Limb (tissue), 2 donors: ENCODE data around the gene UNC5A.

Source experiments
- DNase-seq, 2 donors: peaks; one replicate each; pipeline ENCODE4 v3.0.0-alpha.2; 2016; ENCODE audit errors: extremely low spot score in 2 of 2

Gene UNC5A

DNA sequence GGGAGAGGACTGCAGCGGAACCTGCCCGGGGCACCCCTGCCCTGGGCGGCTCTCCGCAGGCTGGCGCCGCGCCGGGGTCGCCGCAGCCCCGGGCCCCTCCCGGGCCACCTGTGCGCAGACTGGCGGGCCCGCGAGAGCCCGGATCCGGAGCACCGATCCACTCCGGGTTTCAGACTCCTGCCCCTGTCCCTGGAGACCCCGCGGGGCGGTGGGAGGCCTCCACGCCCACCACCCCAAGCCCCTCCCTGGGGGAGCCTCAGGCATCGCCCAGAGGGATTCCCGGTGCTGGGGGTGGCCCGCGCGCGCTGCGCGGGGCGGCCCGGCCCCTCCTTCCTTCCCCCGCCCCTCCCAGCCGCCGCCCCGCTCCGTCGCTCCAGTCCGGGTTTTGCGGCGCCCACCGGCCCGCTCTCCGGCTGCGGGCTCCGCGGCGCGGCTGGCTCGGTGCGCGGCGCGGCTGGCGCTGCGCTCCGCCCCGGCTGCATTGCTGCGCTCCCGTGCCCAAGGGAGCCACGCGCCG is at the start of gene UNC5A:
Gene UNC5A, plus strand, starts transcription at position 479 of the 517 bp plus-strand sequence. CDS start 192 bp downstream, outside the sequence.
- DNase-seq, result peak in 1 of 2 donors; percentile 89

GRCh38 chr5:176761755-176762154 is 48.6 kb upstream of the UNC5A start:
- DNase-seq, result no peak

- no peak for DNase-seq
These were observed 47.9 kb upstream of the UNC5A start for GRCh38 chr5:176762489-176762888.

DNA sequence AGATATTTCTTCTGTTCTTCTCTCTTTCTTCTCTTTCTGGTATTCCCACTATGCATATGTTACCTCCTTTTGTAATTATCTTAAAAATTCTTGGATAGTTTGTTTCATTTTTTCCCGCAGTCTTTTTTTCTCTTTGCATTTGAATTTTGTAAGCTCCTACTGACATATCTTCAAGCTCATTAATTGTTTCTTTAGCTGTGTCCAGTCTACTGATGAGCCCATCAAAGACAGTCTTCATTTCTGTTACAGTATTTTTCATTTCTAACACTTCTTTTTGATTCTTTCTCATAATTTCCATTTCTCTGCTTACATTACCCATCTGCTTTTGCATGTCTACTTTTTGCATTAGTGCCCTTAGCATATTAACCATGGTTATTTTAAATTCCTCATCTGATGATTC is 44.7 kb upstream of the UNC5A start:
- DNase-seq, result no peak

DNA sequence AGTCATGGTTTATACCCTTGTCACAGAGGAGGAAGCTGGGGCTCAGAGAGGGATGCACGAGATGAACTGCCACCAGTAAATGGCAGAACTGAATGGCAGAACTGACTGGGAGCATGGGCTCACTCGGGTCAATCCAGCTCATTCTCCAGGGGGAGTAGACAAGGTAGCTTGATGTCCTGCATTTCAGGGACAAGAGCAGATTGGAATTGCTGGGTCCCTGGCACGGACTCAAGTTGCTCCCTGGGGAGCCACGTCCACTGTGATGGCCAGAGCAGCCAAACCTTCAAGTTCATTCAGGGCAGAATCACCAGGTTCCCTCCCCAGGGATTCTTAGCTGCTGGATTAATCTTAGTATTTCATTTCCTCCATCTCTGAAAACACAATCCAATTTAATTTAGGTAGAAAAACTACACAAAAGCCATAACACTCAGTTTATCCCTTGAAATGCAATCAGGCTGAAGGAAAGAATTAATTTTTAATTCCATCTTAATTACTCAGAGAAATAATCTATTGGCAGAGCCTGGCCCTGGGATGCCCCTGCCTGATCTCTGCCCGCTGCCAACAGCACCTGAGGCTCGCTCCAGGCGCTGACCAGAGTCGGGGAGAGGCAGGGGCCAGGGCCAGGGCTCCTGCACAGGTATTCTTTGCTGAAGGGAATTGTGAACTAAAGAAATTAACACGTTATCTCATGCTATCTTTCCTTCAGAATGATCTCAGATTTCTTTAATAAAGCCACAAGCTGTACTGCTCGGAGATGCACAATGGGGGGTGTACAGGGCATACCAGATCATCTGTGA is 42.0 kb upstream of the UNC5A start:
- DNase-seq, result peak in 1 of 2 donors; percentile 11

DNA sequence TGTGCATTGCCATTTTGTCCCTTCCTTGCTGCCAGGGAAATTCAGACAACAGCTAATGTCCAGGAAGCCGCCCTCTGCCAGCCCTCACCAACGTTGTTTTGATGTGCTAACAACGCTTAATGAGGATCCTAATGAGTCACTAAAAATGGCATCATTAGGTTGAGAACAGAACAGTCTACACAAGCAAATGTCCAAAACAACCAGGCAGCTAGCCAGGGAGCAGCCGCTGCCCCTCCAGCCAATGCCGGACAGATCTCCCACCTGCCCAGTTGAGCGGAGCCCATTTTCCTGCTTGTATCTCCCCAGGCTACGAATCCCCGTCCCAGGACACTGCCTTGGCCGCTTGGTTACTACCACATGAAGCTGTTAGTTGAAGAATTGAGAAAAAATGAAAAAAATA is 40.4 kb upstream of the UNC5A start:
- DNase-seq, result peak in 1 of 2 donors; percentile 3

DNA sequence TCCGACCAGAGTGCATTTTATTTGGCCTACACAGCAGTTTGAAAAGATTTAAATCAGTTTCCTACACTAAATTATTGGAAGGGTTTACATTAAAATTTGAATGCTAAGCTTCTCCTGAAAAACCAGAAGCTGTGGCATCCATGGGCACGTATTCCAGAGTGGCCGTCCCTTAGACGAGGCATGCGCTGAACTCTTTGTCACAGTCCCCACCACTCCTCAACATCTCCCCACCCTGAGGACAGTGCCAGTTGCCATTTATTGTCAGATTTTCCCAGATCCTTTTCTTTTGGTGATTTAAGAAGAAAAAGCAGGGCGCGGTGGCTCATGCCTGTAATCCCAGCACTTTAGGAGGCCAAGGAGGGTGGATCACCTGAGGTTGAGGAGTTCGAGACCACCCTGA is 39.9 kb upstream of the UNC5A start:
- no peak for DNase-seq

- no peak for DNase-seq
These were observed 39.1 kb upstream of the UNC5A start for GRCh38 chr5:176771102-176771845.

DNA sequence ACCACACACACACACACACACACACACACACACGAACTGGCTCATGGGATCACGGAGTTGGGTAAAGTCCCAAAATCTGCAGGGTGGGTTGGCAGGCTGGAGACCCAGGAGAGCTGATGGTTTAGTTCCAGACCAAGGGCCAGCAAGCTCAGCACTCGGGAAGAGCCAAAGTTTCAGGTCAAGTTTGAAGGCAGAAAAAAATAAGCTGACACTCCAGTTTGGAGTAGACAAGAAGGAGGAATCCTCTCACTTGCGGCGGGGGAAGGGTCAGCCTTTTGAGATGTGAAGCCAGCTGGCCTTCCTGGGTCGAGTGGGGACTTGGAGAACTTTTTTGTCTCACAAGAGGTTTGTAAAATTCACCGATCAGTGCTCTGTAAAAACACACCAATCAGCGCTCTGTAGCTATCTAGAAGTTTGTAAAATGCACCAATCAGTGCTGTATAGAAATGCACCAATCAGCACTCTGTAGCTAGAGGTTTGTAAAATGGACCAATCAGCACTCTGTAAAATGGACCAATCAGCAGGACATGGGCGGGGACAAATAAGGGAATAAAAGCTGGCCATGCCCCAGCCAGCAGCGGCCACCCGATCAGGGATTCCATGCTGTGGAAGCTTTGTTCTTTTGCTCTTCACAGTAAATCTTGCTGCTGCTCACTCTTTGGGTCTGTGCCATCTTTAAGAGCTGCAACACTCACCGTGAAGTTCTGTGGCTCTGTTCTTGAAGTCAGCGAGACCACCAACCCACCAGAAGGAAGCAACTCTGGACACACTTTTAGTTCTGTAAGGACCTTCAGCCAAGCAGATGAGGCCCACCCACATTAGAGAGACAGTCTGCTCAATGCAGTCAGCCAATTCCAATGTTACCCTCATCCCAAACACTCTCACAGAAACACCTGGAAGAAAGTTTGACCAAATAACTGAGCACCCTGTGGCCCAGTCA is 37.8 kb upstream of the UNC5A start:
- peak in 1 of 2 donors; percentile 9 for DNase-seq

- DNase-seq, result peak in 1 of 2 donors; percentile 4
These were observed 36.8 kb upstream of the UNC5A start for GRCh38 chr5:176773408-176774035.

- peak in 1 of 2 donors; percentile 16 for DNase-seq
These were observed 35.9 kb upstream of the UNC5A start for GRCh38 chr5:176774216-176775171.

GRCh38 chr5:176775409-176775808 is 35.0 kb upstream of the UNC5A start:
- DNase-seq, result no peak

DNA sequence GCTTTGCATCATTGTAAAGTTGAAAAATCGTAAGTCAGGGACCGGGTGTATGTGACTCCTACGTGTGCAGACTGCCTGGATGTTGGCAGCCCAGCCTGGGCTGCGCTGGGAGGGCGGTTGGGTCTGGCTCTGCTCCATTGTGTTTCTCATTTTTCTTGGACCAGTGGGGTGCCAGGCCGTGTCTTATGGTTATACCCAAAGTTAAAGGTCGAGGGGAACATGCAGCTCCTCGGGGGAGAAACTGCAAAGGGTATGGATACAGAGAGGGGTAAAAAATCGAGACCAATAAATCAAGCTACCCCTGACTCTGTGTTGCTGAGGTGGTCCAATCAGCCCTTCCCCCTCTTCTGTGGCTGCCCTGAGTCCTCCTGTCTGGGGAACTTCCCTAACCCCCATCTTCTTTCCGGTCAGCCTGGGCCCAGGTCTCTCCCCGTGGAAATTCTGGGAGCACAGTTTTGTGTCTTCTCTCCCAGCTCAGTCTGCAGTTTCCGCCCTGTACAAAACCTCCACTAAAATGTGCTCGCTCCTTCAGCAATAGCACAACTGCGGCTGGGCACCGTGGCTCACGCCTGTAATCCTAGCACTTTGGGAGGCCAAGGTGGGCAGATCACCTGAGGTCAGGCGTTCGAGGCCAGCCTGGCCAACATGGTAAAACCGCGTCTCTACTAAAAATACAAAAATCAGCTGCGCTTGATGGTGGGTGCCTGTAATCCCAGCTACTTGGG is 34.1 kb upstream of the UNC5A start:
- DNase-seq, result peak in 1 of 2 donors; percentile 3

- no peak for DNase-seq
These were observed 33.4 kb upstream of the UNC5A start for GRCh38 chr5:176776916-176777315.

GRCh38 chr5:176778921-176779465 is 31.4 kb upstream of the UNC5A start:
- peak in 1 of 2 donors; percentile 4 for DNase-seq

GRCh38 chr5:176779537-176779936 is 30.8 kb upstream of the UNC5A start:
- peak in 1 of 2 donors; percentile 5 for DNase-seq

- DNase-seq, result peak; percentile 29
These were observed 29.9 kb upstream of the UNC5A start for GRCh38 chr5:176780176-176781053.

- DNase-seq, result peak; percentile 8 to 70
These were observed 29.3 kb upstream of the UNC5A start for GRCh38 chr5:176781054-176781375.
